ENCODE measurements around the gene ZFYVE28.

DNA sequence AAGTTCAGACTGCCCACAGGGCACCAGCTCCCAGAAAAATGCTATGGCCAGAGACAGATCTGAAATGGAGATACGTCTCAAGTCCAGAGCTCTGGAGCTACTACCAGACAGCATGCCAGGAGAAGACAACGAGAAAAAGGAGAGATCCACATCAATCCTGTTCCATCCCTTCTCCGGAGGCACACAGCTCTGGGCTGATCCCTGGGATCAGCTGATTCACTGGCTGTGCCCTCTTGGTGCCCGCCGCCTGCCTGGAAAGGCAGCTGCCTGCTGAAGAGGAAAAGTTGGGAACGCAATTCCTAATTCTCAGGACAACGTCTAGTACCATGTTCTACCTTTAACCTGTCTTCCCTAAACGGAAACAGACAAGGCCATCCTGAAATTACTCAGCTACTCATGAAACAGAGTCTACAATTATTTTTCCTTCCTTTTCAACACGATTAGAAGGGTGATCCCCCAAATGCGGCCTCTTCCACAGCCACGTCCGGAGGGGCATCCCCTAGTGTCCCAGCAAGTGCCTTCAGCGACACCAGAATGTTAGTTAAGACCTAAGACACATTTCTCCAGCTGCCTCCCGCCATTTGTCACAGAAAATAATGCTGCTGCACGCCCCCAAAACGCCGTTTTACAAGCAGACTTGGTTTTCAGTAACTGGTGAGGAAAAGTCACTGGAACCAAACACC lies 2.4 kb downstream of the ZFYVE28 start:
- TF ChIP-seq POLR2A (IDR thresholded peaks at IDR 0.05), result no peak
- TF ChIP-seq, protein P1, sequence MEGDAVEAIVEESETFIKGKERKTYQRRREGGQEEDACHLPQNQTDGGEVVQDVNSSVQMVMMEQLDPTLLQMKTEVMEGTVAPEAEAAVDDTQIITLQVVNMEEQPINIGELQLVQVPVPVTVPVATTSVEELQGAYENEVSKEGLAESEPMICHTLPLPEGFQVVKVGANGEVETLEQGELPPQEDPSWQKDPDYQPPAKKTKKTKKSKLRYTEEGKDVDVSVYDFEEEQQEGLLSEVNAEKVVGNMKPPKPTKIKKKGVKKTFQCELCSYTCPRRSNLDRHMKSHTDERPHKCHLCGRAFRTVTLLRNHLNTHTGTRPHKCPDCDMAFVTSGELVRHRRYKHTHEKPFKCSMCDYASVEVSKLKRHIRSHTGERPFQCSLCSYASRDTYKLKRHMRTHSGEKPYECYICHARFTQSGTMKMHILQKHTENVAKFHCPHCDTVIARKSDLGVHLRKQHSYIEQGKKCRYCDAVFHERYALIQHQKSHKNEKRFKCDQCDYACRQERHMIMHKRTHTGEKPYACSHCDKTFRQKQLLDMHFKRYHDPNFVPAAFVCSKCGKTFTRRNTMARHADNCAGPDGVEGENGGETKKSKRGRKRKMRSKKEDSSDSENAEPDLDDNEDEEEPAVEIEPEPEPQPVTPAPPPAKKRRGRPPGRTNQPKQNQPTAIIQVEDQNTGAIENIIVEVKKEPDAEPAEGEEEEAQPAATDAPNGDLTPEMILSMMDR (IDR thresholded peaks at IDR 0.05), result no peak

Data from Peyer's patch (tissue), 4 donors.